Stimulated activated naive CD4-positive, alpha-beta T cell (primary cell): ENCODE results near the gene MBD3L4.
"Not testable (repeated sequence)": the region's sequence is repeated elsewhere in the genome, so short reads cannot be mapped to it uniquely, and the experiment has no call there.

Source experiments
- DNase-seq, 6 experiments: peaks; one replicate each; lab custom pipeline; 2025; lab: John Stamatoyannopoulos, UW

MBD3L4 gene

GRCh38 chr19:7040079-7040478 is at the start of gene MBD3L4:
TSS of gene MBD3L4 (minus strand) at chr19:7040179. CDS start at chr19:7040144, 35 bp downstream.
- not testable (repeated sequence) for DNase-seq

GRCh38 chr19:7088999-7089398 is 49.0 kb upstream of the MBD3L4 start:
- no peak for DNase-seq

GRCh38 chr19:7083076-7083956 is 43.3 kb upstream of the MBD3L4 start:
- peak in 3 of 6 experiments; percentile 13 to 52 (median 28) for DNase-seq

- DNase-seq: no peak
These were observed 38.0 kb upstream of the MBD3L4 start for GRCh38 chr19:7078008-7078407.

GRCh38 chr19:7076151-7076550 is 36.2 kb upstream of the MBD3L4 start:
- no peak for DNase-seq

GRCh38 chr19:7074705-7075282 is 34.8 kb upstream of the MBD3L4 start:
- no peak for DNase-seq

- no peak for DNase-seq
These were observed 32.6 kb upstream of the MBD3L4 start for GRCh38 chr19:7072541-7072940.

GRCh38 chr19:7069904-7070226 is 29.9 kb upstream of the MBD3L4 start:
- DNase-seq: no peak

GRCh38 chr19:7069042-7069903 is 29.3 kb upstream of the MBD3L4 start, which contains the start of gene ZNF557:
TSS of gene ZNF557 (plus strand) at chr19:7069703. CDS start at chr19:7075075, 5,372 bp downstream.
- DNase-seq: peak; percentile 97 to 100 (median 99)

- DNase-seq: no peak
These were observed 28.6 kb upstream of the MBD3L4 start for GRCh38 chr19:7068599-7068998.

GRCh38 chr19:7067716-7068115 is 27.7 kb upstream of the MBD3L4 start:
- no peak for DNase-seq

GRCh38 chr19:7067122-7067521 is 27.1 kb upstream of the MBD3L4 start:
- not testable (repeated sequence) for DNase-seq

GRCh38 chr19:7063764-7064418 is 23.9 kb upstream of the MBD3L4 start:
- no peak for DNase-seq

- DNase-seq: no peak
These were observed 23.4 kb upstream of the MBD3L4 start for GRCh38 chr19:7063339-7063738.

GRCh38 chr19:7059977-7060376 is 20.0 kb upstream of the MBD3L4 start:
- not testable (repeated sequence) for DNase-seq

- DNase-seq: not testable (repeated sequence)
These were observed 18.6 kb upstream of the MBD3L4 start, which contains the start of gene MBD3L3 for GRCh38 chr19:7058576-7058975. TSS of gene MBD3L3 (minus strand) at chr19:7058676. CDS start at chr19:7058605, 71 bp downstream.

- DNase-seq: not testable (repeated sequence)
These were observed 16.4 kb upstream of the MBD3L4 start for GRCh38 chr19:7056371-7056770.

GRCh38 chr19:7055679-7056078 is 15.7 kb upstream of the MBD3L4 start:
- DNase-seq: not testable (repeated sequence)

- not testable (repeated sequence) for DNase-seq
These were observed 14.8 kb upstream of the MBD3L4 start for GRCh38 chr19:7054635-7055368.

GRCh38 chr19:7052896-7053295 is 12.9 kb upstream of the MBD3L4 start:
- DNase-seq: not testable (repeated sequence)

- not testable (repeated sequence) for DNase-seq
These were observed 11.4 kb upstream of the MBD3L4 start for GRCh38 chr19:7051421-7051820.
